IMR-90 (cell line): ENCODE results near the gene NFKB1.

Source experiments
- CEBPB ChIP-seq: IDR thresholded peaks from 2 replicates; pipeline ENCODE4 v1.6.1; 2012; ENCODE audit warnings: low read depth, low read length, improper control_type of control experiment
- TF ChIP-seq, protein P1 (sequence below): conservative IDR thresholded peaks from 2 replicates; pipeline ENCODE4 v1.5.1; 2012; ENCODE audit warnings: mild to moderate bottlenecking, low read depth, low read length, improper control_type of control experiment
- TF ChIP-seq, protein P2 (sequence below): fragments of 150-350 bp; IDR thresholded peaks from 2 replicates; pipeline ENCODE4 v1.6.1; 2016; ENCODE audit warnings: low read depth, mild to moderate bottlenecking, low read length, moderate library complexity, borderline replicate concordance

DNA sequence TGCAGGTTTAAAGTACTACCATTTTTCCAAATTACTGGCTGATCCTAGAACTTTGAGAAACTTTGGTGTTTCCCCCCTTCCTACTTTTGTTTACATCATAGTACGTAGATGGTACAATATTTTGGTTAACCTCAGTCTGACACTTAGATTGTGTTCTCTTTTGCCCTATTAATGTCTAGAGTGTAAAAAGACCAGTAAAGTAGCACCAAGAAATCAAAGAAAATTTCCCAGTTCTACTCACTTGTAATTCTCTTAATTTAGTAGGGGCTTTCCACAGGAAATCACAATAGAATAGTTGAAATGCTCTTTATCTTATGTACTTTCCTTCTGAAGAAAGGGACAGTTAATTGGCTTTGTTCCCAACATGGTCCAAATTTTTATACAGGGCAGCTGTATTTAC is 51.6 kb downstream of the NFKB1 start:
- TF ChIP-seq, protein P1, sequence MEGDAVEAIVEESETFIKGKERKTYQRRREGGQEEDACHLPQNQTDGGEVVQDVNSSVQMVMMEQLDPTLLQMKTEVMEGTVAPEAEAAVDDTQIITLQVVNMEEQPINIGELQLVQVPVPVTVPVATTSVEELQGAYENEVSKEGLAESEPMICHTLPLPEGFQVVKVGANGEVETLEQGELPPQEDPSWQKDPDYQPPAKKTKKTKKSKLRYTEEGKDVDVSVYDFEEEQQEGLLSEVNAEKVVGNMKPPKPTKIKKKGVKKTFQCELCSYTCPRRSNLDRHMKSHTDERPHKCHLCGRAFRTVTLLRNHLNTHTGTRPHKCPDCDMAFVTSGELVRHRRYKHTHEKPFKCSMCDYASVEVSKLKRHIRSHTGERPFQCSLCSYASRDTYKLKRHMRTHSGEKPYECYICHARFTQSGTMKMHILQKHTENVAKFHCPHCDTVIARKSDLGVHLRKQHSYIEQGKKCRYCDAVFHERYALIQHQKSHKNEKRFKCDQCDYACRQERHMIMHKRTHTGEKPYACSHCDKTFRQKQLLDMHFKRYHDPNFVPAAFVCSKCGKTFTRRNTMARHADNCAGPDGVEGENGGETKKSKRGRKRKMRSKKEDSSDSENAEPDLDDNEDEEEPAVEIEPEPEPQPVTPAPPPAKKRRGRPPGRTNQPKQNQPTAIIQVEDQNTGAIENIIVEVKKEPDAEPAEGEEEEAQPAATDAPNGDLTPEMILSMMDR, result no peak
- TF ChIP-seq, protein P2, sequence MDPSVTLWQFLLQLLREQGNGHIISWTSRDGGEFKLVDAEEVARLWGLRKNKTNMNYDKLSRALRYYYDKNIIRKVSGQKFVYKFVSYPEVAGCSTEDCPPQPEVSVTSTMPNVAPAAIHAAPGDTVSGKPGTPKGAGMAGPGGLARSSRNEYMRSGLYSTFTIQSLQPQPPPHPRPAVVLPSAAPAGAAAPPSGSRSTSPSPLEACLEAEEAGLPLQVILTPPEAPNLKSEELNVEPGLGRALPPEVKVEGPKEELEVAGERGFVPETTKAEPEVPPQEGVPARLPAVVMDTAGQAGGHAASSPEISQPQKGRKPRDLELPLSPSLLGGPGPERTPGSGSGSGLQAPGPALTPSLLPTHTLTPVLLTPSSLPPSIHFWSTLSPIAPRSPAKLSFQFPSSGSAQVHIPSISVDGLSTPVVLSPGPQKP, result no peak
- no peak for TF ChIP-seq CEBPB
